Stomach smooth muscle (tissue), 2 donors: ENCODE measurements around the gene MZB1.
"Not testable (repeated sequence)": the region's sequence is repeated elsewhere in the genome, so short reads cannot be mapped to it uniquely, and the experiment has no call there.

Source experiments
- H3K27ac ChIP-seq: one replicate; pipeline ENCODE4 v1.7.0; 2013; ENCODE audit warnings: mild to moderate bottlenecking, low read length, inconsistent platforms
- H3K27me3 ChIP-seq, 2 donors: one replicate each; pipeline ENCODE4 v1.7.0; 2013; ENCODE audit warnings: low read length in 2 of 2; ENCODE audit not compliant: insufficient read depth in 2 of 2, control insufficient read depth in 1 of 2
- H3K36me3 ChIP-seq, 2 donors: one replicate each; pipeline ENCODE4 v1.7.0; 2013; ENCODE audit warnings: low read length in 2 of 2; ENCODE audit not compliant: control insufficient read depth in 2 of 2, insufficient read depth in 2 of 2
- H3K4me1 ChIP-seq: one replicate; pipeline ENCODE4 v1.7.0; 2013; ENCODE audit warnings: low read length; ENCODE audit not compliant: control insufficient read depth, insufficient read depth
- H3K4me3 ChIP-seq, 2 donors: one replicate each; pipeline ENCODE4 v1.7.0; 2013; ENCODE audit warnings: low read length in 2 of 2
- H3K9ac ChIP-seq, 2 donors: one replicate each; pipeline ENCODE4 v1.7.0; 2013; ENCODE audit warnings: low read length in 2 of 2, mild to moderate bottlenecking in 1 of 2
- H3K9me3 ChIP-seq, 2 donors: one replicate each; pipeline ENCODE4 v1.7.0; 2013; ENCODE audit warnings: low read length in 2 of 2; ENCODE audit not compliant: control insufficient read depth in 2 of 2
- donor health status: healthy.
- donor health status: Pancreatic carcinoma.

Gene MZB1

DNA sequence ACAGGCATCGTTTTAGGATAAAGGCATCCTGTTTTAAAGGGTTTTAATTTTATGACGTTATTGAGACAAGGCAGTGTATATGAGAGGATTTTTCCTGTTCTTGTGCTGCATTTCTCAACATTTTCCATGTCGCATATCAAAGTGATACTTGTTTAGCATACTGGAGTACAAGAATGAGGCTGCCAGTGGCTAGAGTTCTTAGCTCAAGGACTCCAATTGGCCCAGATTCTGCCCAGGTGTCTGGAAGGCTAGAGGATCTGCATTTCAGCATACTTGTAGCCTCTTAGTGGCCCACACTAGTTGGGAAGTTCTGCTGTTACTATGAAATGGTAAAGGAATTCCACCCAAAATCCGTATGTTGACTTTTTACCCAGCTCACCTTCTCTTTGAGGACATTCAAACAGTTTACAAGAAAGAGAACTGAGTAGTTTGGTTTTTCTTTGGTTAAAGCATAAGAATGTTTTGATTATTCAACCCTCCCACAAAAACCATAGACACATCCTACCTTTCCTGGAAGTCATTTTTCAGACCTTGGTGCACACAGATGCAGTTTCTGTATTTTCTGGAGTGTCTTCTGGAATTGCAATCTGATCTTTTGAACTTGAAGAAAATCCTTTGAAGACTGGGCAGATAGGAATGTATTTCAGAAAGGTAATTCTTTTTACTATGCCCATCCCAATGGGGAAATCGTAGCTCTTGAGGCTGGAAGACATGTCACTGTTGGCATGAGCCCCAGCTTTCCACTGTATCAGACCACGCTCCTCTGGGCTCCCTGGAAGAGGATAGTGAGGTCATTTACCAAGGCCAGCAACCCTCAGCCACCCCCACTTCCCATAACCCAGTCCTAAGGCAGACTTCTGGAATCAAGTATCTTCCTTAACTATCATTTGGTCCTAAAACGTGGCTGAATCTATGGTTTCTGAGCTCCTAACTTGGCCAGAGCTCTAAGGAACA is 18.0 kb downstream of the MZB1 start:
- H3K27me3 ChIP-seq, result no peaks in the 10 kb centered on the region
- no peaks in the 10 kb centered on the region for H3K9me3 ChIP-seq
- no peak overlapping the region for H3K4me3 ChIP-seq
- H3K36me3 ChIP-seq, result peaks cover 22 to 32% of the 10 kb centered on the region in 2 donors
- peaks cover 14% of the 10 kb centered on the region for H3K4me1 ChIP-seq
- no peak overlapping the region for H3K27ac ChIP-seq
- no peak overlapping the region for H3K9ac ChIP-seq

DNA sequence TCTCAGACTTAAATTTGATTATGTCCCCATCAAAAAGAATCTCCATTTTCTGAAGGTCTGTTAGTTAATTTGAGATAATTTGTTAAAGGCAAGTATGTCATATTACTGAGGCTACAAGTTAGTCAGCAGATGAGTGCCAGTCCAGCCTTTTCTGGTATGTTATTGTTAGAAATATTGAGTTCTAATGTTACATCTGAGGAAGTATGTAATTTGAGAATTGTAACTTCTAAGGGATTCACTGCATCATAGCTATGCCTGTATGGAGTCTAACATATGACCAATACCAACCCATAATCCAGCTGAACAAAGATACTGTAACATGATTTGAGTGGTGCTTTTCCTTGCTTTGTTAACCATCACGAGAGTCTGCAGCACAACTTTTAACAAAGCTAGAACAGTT is 20.5 kb downstream of the MZB1 start:
- H3K4me1 ChIP-seq, result peaks cover 8% of the 10 kb centered on the region
- H3K27me3 ChIP-seq, result no peaks in the 10 kb centered on the region
- no peak overlapping the region for H3K27ac ChIP-seq
- H3K36me3 ChIP-seq, result peaks cover 40 to 44% of the 10 kb centered on the region in 2 donors
- no peak overlapping the region for H3K4me3 ChIP-seq
- no peak overlapping the region for H3K9ac ChIP-seq
- H3K9me3 ChIP-seq, result no peaks in the 10 kb centered on the region

DNA sequence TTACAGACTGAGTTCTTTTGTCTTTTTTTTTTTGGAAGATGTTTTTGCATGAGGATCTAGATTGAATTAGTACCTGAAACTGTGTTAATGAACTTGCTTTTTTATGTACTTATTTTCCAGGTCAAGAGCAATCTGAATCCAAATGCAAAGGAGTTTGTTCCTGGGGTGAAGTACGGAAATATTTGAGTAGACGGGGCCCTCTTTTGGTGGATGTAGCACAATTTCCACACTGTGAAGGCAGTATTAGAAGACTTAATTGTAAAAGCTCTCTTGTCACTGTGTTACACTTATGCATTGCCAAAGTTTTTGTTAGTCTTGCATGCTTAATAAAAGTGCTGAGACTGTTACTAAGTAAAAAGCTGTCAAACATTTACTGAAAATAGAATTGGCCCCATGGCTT is 21.1 kb downstream of the MZB1 start:
- Histone ChIP-seq H3K36me3 (peaks cover 45 to 50% of the 10 kb centered on the region in 2 donors), H3K27me3 (no peaks in the 10 kb centered on the region), H3K27ac (no peak overlapping the region), H3K4me1 (peaks cover 4% of the 10 kb centered on the region), H3K9me3 (no peaks in the 10 kb centered on the region), H3K4me3 (no peak overlapping the region), H3K9ac (no peak overlapping the region)

DNA sequence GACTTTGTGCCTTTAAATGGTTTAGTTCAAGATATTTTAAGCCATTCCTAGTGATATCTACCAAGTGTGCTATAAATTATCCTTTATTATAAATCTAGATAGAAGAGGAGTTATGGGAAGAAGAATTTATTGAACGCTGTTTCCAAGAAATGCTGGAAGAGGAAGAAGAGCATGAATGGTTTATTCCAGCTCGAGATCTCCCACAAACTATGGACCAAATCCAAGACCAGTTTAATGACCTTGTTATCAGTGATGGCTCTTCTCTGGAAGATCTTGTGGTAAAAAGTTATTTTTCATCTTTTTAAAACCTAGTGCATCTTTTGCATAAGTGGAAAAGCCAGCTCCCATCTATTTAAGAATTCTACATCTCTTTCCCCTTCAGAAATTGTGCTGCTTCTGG is 25.2 kb downstream of the MZB1 start:
- no peaks in the 10 kb centered on the region for H3K9me3 ChIP-seq
- no peaks in the 10 kb centered on the region for H3K4me1 ChIP-seq
- no peak overlapping the region for H3K9ac ChIP-seq
- no peak overlapping the region for H3K27ac ChIP-seq
- H3K4me3 ChIP-seq, result no peak overlapping the region
- no peaks in the 10 kb centered on the region for H3K27me3 ChIP-seq
- H3K36me3 ChIP-seq, result peaks cover 34 to 37% of the 10 kb centered on the region in 2 donors

DNA sequence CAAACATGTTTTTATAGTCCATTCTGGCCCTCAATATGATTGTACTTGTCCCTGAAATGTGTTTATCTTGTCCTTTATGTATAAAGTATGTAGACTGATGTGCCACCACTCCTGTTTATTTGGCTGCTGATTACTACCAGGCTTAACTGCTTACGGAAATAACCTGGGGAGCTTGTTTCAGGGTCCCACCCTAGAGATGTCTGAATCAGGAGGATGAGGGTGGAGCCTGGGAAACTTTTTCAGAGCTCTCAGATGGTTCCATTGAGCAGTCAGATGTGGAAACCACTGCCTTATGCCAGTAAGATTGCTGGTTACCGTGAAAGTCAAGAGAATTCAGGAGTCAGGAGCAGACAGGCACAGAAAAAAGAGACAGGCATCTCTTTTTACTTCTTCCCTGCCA is 25.8 kb downstream of the MZB1 start:
- peaks cover 30 to 32% of the 10 kb centered on the region in 2 donors for H3K36me3 ChIP-seq
- no peak overlapping the region for H3K27ac ChIP-seq
- no peak overlapping the region for H3K4me3 ChIP-seq

DNA sequence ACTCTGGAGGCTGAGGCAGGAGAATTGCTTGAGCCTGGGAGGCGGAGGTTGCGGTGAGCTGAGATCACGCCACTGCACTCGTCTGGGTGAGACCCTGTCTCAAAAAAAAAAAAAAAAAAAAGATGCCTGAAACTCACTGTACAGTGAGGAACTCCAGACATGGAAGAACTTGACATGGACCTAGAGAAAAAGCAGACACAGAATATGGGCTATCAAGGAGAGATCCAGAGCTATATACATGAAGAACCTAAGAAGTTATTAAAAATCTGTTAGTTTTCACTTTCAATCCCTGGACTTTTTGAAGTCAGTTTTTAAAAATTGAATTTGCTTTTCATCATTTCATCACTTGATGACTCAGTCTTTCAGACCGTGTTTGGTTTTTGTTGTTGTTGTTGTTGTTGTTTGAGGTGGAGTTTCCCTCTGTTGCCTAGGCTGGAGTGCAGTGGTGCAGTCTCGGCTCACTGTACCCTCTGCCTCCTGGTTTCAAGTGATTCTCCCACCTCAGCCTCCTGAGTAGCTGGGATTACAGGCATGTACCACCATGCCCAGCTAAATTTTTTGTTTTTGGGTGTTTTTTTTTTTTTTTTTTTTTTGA is 27.8 kb downstream of the MZB1 start:
- Histone ChIP-seq H3K9ac (no peak overlapping the region), H3K9me3 (no peaks in the 10 kb centered on the region), H3K4me1 (no peaks in the 10 kb centered on the region), H3K4me3 (no peak overlapping the region), H3K36me3 (peaks cover 26 to 27% of the 10 kb centered on the region in 2 donors), H3K27me3 (no peaks in the 10 kb centered on the region), H3K27ac (no peak overlapping the region)

More for the DNA sequence above, 25.8 kb downstream of the MZB1 start:
- H3K4me1 ChIP-seq, result no peaks in the 10 kb centered on the region
- H3K9ac ChIP-seq, result no peak overlapping the region
- no peaks in the 10 kb centered on the region for H3K27me3 ChIP-seq
- no peaks in the 10 kb centered on the region for H3K9me3 ChIP-seq

DNA sequence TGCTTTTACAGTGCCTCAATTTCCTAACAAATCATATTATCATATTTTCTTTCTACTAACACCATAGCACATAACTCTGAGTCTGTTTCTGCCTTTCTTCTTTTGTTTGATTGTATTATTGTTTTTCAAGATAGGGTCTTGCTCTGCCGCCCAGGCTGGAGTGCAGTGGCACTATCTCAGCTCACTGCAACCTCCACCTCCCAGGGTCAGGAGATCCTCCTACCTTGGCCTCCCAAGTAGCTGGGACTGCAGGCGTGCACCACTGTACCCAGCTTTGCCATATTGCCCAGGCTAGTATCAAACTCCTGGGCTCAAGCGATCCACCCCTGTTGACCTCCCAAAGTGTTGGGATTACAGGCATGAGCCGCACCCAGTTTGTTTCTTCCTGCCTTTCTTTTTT is 29.3 kb downstream of the MZB1 start:
- no peak overlapping the region for H3K27ac ChIP-seq
- H3K36me3 ChIP-seq, result peaks cover 12 to 15% of the 10 kb centered on the region in 2 donors
- H3K27me3 ChIP-seq, result no peaks in the 10 kb centered on the region

DNA sequence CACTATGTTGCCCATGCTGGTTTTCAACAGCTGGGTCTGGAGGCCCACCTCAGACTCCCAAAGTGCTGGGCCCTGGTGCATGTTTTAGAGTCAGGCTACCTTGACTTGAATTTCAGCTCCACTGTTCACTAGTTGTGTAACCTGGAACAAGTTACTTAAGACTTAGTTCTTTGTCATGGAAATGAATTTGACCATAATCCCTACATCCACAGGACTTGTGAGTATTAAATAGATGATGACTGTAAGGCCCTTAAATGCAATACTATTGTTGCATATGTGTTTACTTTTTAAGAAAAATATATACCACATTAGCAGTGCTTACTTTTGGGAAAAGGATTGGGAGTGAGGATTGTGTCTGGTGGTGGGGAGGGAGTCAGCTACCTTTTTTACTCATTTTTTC is 31.6 kb downstream of the MZB1 start:
- Histone ChIP-seq H3K36me3 (peaks cover 0 to 4% of the 10 kb centered on the region in 2 donors), H3K9ac (no peak overlapping the region)

More for the DNA sequence above, 29.3 kb downstream of the MZB1 start:
- no peak overlapping the region for H3K9ac ChIP-seq
- H3K9me3 ChIP-seq, result no peaks in the 10 kb centered on the region
- H3K4me1 ChIP-seq, result no peaks in the 10 kb centered on the region
- no peak overlapping the region for H3K4me3 ChIP-seq

DNA sequence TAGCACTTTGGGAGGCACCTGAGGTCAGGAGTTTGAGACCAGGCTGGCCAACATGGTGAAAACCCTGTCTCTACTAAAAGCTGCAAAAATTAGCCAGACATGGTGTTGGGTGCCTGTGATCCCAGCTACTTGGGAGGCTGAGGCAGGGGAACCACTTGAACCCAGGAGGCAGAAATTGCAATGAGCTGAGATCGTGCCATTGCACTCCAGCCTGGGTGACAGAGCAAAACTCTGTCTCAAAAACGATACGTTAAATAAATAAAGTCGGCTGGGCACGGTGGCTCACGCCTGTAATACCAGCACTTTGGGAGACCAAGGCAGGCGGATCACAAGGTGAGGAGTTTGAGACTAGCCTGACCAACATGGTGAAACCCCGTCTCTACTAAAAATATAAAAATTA is 33.8 kb downstream of the MZB1 start:
- H3K9ac ChIP-seq, H3K4me3 ChIP-seq, H3K27ac ChIP-seq, H3K27me3 ChIP-seq, H3K36me3 ChIP-seq, H3K4me1 ChIP-seq, H3K9me3 ChIP-seq: not testable (repeated sequence)

More for the DNA sequence above, 31.6 kb downstream of the MZB1 start:
- no peak overlapping the region for H3K27ac ChIP-seq
- no peaks in the 10 kb centered on the region for H3K27me3 ChIP-seq
- H3K4me3 ChIP-seq, result no peak overlapping the region
- no peaks in the 10 kb centered on the region for H3K4me1 ChIP-seq
- H3K9me3 ChIP-seq, result no peaks in the 10 kb centered on the region

DNA sequence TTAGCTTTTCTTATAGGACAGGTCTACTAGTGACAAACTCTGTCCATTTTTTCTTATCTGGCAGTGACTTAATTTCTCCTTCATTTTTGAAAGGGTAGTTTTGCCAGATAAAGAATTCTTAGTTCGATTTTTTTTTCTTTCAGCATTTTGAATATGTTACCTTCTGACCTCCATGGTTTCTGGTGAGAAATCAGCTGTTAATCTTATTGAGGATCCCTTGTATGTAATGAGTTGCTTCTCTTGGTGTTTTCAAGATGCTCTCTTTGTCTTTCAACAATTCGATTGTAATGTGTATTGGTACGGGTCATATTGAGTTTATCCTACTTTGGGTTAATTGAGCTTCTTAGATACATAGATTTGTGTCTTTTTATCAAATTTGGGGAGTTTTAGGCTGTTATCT is 35.5 kb downstream of the MZB1 start:
- Histone ChIP-seq H3K27me3 (no peaks in the 10 kb centered on the region), H3K27ac (no peak overlapping the region), H3K9me3 (no peaks in the 10 kb centered on the region), H3K4me1 (peaks cover 2% of the 10 kb centered on the region), H3K36me3 (peaks cover 0 to 4% of the 10 kb centered on the region in 2 donors), H3K9ac (no peak overlapping the region), H3K4me3 (no peak overlapping the region)

DNA sequence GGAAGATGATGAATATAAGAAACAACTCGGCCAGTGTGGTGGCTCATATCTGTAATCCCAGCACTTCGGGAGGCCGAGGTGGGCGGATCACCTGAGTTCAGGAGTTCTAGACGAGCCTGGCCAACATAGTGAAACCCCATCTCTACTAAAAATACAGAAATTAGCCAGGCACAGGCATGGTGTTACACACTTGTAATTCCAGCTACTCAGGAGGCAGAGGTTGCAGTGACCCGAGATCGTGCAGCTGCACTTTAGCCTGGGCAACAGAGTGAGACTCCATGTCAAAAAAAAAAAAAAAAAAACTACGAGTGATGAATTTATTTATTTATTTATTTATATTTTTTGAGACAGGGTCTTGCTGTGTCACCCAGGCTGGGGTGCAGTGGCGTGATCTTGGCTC is 41.9 kb downstream of the MZB1 start:
- H3K36me3 ChIP-seq, H3K27me3 ChIP-seq, H3K27ac ChIP-seq, H3K4me1 ChIP-seq, H3K9me3 ChIP-seq, H3K9ac ChIP-seq, H3K4me3 ChIP-seq: not testable (repeated sequence)
